NCI-H128 (cell line): ENCODE results near the gene LDLRAD3.
A peak's percentile ranks its signal among the peaks of the same experiment; 100 is the strongest.
"Not testable (repeated sequence)": the region's sequence is repeated elsewhere in the genome, so short reads cannot be mapped to it uniquely, and the experiment has no call there.

Experiments used
- DNase-seq: peaks from one replicate; lab custom pipeline; 2025; ENCODE audit not compliant: unreplicated experiment; lab: John Stamatoyannopoulos, UW

LDLRAD3 gene

GRCh38 chr11:36156161-36156816 is 212.4 kb downstream of the LDLRAD3 start:
- DNase-seq, result no peak

- DNase-seq, result no peak
These were observed 213.1 kb downstream of the LDLRAD3 start for GRCh38 chr11:36156817-36157519.

- DNase-seq, result no peak
These were observed 216.2 kb downstream of the LDLRAD3 start for GRCh38 chr11:36160091-36160490.

- no peak for DNase-seq
These were observed 217.7 kb downstream of the LDLRAD3 start for GRCh38 chr11:36161572-36161971.

- no peak for DNase-seq
These were observed 218.4 kb downstream of the LDLRAD3 start for GRCh38 chr11:36162006-36162882.

GRCh38 chr11:36162883-36163434 is 219.1 kb downstream of the LDLRAD3 start:
- no peak for DNase-seq

- no peak for DNase-seq
These were observed 220.8 kb downstream of the LDLRAD3 start for GRCh38 chr11:36164506-36165250.

- DNase-seq, result no peak
These were observed 221.9 kb downstream of the LDLRAD3 start for GRCh38 chr11:36165621-36166397.

- DNase-seq, result no peak
These were observed 223.2 kb downstream of the LDLRAD3 start for GRCh38 chr11:36167073-36167472.

- no peak for DNase-seq
These were observed 223.9 kb downstream of the LDLRAD3 start for GRCh38 chr11:36167729-36168128.

GRCh38 chr11:36177836-36178235 is 234.0 kb downstream of the LDLRAD3 start:
- no peak for DNase-seq

- peak; percentile 31 for DNase-seq
These were observed 242.7 kb downstream of the LDLRAD3 start for GRCh38 chr11:36186340-36187175.

- DNase-seq, result no peak
These were observed 243.8 kb downstream of the LDLRAD3 start for GRCh38 chr11:36187622-36188021.

GRCh38 chr11:36189735-36190134 is 245.9 kb downstream of the LDLRAD3 start:
- DNase-seq, result not testable (repeated sequence)

- DNase-seq, result no peak
These were observed 248.1 kb downstream of the LDLRAD3 start for GRCh38 chr11:36191941-36192340.

- no peak for DNase-seq
These were observed 248.8 kb downstream of the LDLRAD3 start for GRCh38 chr11:36192425-36193289.

- DNase-seq, result no peak
These were observed 249.4 kb downstream of the LDLRAD3 start for GRCh38 chr11:36193290-36193619.

- no peak for DNase-seq
These were observed 249.9 kb downstream of the LDLRAD3 start for GRCh38 chr11:36193721-36194120.
